ENCODE data around the gene GJB3.

- TF ChIP-seq GABPA (IDR thresholded peaks at IDR 0.05 in 1 of 2, conservative IDR thresholded peaks at IDR 0.05 in 1 of 2) (no peak), HNF4A (conservative IDR thresholded peaks at IDR 0.05) (no peak), MAX (IDR thresholded peaks at IDR 0.05) (no peak), CTCF (IDR thresholded peaks at IDR 0.05; ENCODE audit: low read depth, low read length, missing input control) (no peak), ZBTB33 (IDR thresholded peaks at IDR 0.05) (no peak), HNF4G (IDR thresholded peaks at IDR 0.05) (no peak), SP1 (IDR thresholded peaks at IDR 0.05) (no peak), YY1 (IDR thresholded peaks at IDR 0.05) (no peak), EGR1 (IDR thresholded peaks at IDR 0.05; ENCODE audit: low read depth in 2 of 2) (no peak), NR2F2 (IDR thresholded peaks at IDR 0.05) (no peak), TAF1 (conservative IDR thresholded peaks at IDR 0.05) (no peak)
Measured at GRCh38 chr1:34755961-34756360, 25.1 kb upstream of the GJB3 start.

Data from liver (tissue), 3 donors.